AG04450 (cell line): ENCODE results near the gene WNT9B. TPM values are rescaled to one million over a fixed set of nuclear protein-coding genes. Genes with fewer than 3 reads are reported as not detected.

Experiments used
- CTCF ChIA-PET: fragments of 300-600, 350-600 bp; formaldehyde crosslinking; extraction: SDS; loops from one replicate; lab custom pipeline; 2022; ENCODE audit warnings: antibody characterized with exemption, inconsistent platforms; lab: Charles Lee
- POLR2A ChIA-PET: fragments of 350-600 bp; formaldehyde crosslinking; extraction: SDS; loops from one replicate; lab custom pipeline; 2021; ENCODE audit warnings: antibody characterized with exemption, inconsistent platforms; lab: Yijun Ruan, JAX
- DNase-seq: peaks from one replicate; pipeline ENCODE4 v3.0.0-alpha.2; 2011; ENCODE audit warnings: low read depth, low spot score
- H3K27ac ChIP-seq: one replicate; pipeline ENCODE4 v1.5.1; 2012; ENCODE audit warnings: low read depth, low read length, control low read depth
- H3K27me3 ChIP-seq: one replicate; pipeline ENCODE4 v1.6.0; 2012; ENCODE audit warnings: low read length; ENCODE audit not compliant: control insufficient read depth, insufficient read depth
- H3K4me3 ChIP-seq: 2 replicates; pipeline ENCODE4 v1.5.1; 2011; ENCODE audit warnings: mild to moderate bottlenecking, low read depth, low read length, control low read depth
- H3K9me3 ChIP-seq: 2 replicates; pipeline ENCODE4 v1.5.1; 2012; ENCODE audit warnings: low read length; ENCODE audit not compliant: control insufficient read depth, insufficient read depth
- polyA plus RNA-seq: library from polyadenylated mRNA; depleted of rRNA; stranded (reverse); fragments of >200 nt; gene quantifications from 2 replicates; pipeline ENCODE4 v1.2.3, GENCODE V29; 2011
- TF ChIP-seq, protein P1 (sequence below): IDR thresholded peaks from 2 replicates; pipeline ENCODE4 v1.5.1; 2011; ENCODE audit warnings: low read depth, low read length, control low read depth, inconsistent platforms

Gene WNT9B
- polyA plus RNA-seq, 1 experiment = not detected

- POLR2A ChIA-PET = no interaction called here
- H3K27ac ChIP-seq = no peak overlapping the region
- DNase-seq = no peak
- H3K27me3 ChIP-seq = peaks cover 78% of the 10 kb centered on the region
- H3K4me3 ChIP-seq = no peak overlapping the region
- no peaks in the 10 kb centered on the region; the same call in 1 of the 2 replicates for H3K9me3 ChIP-seq
- CTCF ChIA-PET = no interaction called here
- TF ChIP-seq, protein P1, sequence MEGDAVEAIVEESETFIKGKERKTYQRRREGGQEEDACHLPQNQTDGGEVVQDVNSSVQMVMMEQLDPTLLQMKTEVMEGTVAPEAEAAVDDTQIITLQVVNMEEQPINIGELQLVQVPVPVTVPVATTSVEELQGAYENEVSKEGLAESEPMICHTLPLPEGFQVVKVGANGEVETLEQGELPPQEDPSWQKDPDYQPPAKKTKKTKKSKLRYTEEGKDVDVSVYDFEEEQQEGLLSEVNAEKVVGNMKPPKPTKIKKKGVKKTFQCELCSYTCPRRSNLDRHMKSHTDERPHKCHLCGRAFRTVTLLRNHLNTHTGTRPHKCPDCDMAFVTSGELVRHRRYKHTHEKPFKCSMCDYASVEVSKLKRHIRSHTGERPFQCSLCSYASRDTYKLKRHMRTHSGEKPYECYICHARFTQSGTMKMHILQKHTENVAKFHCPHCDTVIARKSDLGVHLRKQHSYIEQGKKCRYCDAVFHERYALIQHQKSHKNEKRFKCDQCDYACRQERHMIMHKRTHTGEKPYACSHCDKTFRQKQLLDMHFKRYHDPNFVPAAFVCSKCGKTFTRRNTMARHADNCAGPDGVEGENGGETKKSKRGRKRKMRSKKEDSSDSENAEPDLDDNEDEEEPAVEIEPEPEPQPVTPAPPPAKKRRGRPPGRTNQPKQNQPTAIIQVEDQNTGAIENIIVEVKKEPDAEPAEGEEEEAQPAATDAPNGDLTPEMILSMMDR = no peak
These were observed 35.7 kb upstream of the WNT9B start for GRCh38 chr17:46815474-46816353.

DNA sequence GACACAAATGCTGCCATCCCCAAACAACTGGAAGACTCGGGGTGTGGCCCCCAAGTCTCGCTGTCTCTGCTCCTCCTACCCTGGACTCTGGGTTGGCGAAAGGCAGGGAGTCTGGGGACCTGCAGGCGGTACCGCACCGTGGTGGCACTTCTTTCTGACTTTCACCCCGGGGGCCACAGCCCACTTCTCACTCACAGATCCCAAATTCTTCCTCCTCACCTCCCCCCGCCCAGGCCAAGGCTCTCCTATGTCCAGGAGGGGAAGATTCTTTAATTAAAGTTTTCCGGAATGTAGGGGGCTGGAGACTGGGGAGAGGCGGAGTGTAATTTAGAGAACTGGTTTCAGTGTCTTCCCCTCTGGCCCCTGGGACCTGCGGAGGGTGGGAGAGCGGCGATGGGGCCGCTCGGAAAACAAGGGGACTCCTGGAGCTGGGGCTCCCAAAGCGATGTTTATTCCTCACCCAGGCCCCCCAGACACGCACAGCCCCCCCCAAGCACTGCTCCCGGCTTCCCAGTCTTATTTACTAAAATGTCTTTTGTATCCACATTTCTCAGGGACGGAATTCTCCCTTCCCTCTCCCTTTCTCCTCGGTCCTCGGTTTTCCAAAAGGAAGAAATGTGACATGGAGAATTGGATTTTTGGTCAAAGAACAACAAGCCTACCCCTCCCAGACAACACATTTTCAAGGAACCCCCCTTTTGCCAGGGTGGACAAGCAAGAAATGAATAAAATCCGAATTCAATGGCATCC is 34.1 kb upstream of the WNT9B start:
- Histone ChIP-seq H3K27ac (peak overlapping the region; percentile 11), H3K9me3 (peaks cover 3% of the 10 kb centered on the region; the same call in 1 of the 2 replicates), H3K4me3 (no peak overlapping the region), H3K27me3 (peaks cover 92% of the 10 kb centered on the region)
- POLR2A ChIA-PET = no interaction called here
- CTCF ChIA-PET = no interaction called here
- DNase-seq = no peak
- TF ChIP-seq, protein P1 = no peak

GRCh38 chr17:46817901-46818209 is 33.5 kb upstream of the WNT9B start:
- ChIA-PET POLR2A (no interaction called here), CTCF (no interaction called here)
- Histone ChIP-seq H3K27ac (no peak overlapping the region), H3K27me3 (peaks cover 92% of the 10 kb centered on the region), H3K4me3 (no peak overlapping the region), H3K9me3 (peaks cover 5% of the 10 kb centered on the region; the same call in 1 of the 2 replicates)
- DNase-seq = no peak
- TF ChIP-seq, protein P1 = no peak

DNA sequence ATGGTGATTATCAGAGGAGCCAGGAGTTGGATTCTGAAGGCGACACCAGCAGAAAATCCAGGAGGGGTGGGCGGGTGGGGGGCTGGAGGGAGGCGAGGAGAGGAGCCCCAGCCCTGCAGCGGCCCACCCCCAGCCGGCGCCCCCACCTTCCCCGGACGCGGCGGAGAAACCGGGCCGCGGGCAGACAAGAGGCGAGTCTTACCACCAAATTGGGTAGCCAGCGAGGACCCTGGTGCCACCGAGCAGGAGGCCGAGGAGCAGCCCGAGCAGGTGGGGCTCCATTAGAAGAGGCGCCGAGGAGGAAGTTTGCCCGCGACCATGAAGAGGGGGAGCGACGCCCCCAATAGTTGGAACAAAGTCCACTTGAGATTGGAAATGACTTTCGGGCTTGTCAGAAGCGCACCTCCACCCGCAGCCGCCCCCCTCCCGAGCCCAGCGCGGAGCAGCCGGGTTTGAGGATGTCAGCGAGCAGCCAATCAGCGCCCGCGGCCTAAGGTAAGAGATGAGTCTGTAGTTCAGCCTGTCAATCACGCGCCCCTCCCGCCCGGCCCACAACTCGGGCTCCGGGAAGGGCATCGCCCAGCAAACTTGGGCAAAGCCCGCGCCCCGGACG is 33.0 kb upstream of the WNT9B start, which contains the start of gene WNT3:
WNT3 (minus strand) TSS at position 377 of the 613 bp plus-strand sequence; CDS start at position 282, 95 bp downstream.
- no peak for DNase-seq
- CTCF ChIA-PET = interaction anchor here (1.6 kb wide), 1 partner anchor 17 kb away, joined by 5 read pairs; no protein-coding TSS in a partner anchor
- Histone ChIP-seq H3K9me3 (peaks cover 5% of the 10 kb centered on the region; the same call in 1 of the 2 replicates), H3K27me3 (peaks cover 88% of the 10 kb centered on the region), H3K4me3 (no peak within 1 kb of the TSS), H3K27ac (peak within 1 kb of the TSS; percentile 11)
- TF ChIP-seq, protein P1 = no peak
- POLR2A ChIA-PET = no interaction called here
